B cell (primary cell): ENCODE measurements around the gene FALEC. TPM values are rescaled to one million over a fixed set of nuclear protein-coding genes. Genes with fewer than 3 reads are reported as not detected.
A peak's percentile ranks its signal among the peaks of the same experiment; 100 is the strongest.

ENCODE experiments used
- ATAC-seq: fragments of 200-7000 bp; cut with Tn5 transposase; one replicate; pipeline ENCODE4 v1.10.0; 2021; ENCODE audit warnings: low read depth, mild to moderate bottlenecking, moderate number of reproducible peaks, moderate library complexity
- CTCF ChIA-PET: fragments of 350-600 bp; sonication (Branson Sonifier 250); formaldehyde crosslinking; loops from one replicate; lab custom pipeline; 2021; ENCODE audit warnings: antibody characterized with exemption, inconsistent platforms; lab: Charles Lee
- POLR2A ChIA-PET: fragments of 350-600 bp; sonication (Branson Sonifier 250); formaldehyde crosslinking; loops from one replicate; lab custom pipeline; 2021; ENCODE audit warnings: antibody characterized with exemption; lab: Charles Lee
- DNase-seq: peaks from one replicate; pipeline ENCODE4 v3.0.0; 2013
- H2AFZ ChIP-seq: 2 replicates; pipeline ENCODE4 v1.6.1; 2012; ENCODE audit warnings: mild to moderate bottlenecking, low read depth, low read length; ENCODE audit not compliant: insufficient read depth, poor library complexity, severe bottlenecking
- H3K27ac ChIP-seq, 2 donors: 1 replicate in 1 of 2; 2 replicates in 1 of 2; pipeline ENCODE4 v1.5.1; 2012 to 2013; ENCODE audit warnings: low read length in 2 of 2, mild to moderate bottlenecking in 2 of 2, moderate library complexity in 1 of 2
- H3K27me3 ChIP-seq, 4 experiments: fragments of 200-600 bp in 1 of 4; sonication (generic) in 1 of 4; replicated peaks in 1 of 4; 1 replicate in 2 of 4; 2 replicates in 2 of 4; pipeline versions ENCODE4 v1.6.1 to v1.7.0; 2013 to 2016; ENCODE audit warnings: low read length in 3 of 4, mild to moderate bottlenecking in 2 of 4, mixed read lengths in 1 of 4, moderate library complexity in 1 of 4; ENCODE audit not compliant: insufficient read depth in 4 of 4, control insufficient read depth in 3 of 4; ENCODE audit errors: control extremely low read depth in 1 of 4
- H3K36me3 ChIP-seq, 2 experiments: replicated peaks in 1 of 2; 1 replicate in 1 of 2; 2 replicates in 1 of 2; pipeline versions ENCODE4 v1.6.1 to v1.7.1; 2013; ENCODE audit warnings: low read length in 1 of 2; ENCODE audit not compliant: insufficient read depth in 2 of 2, control insufficient read depth in 1 of 2; ENCODE audit errors: control extremely low read depth in 1 of 2, extremely low read depth in 1 of 2
- H3K4me1 ChIP-seq, 2 donors: fragments of 200-600 bp in 1 of 2; sonication (generic) in 1 of 2; 1 replicate in 1 of 2; 2 replicates in 1 of 2; pipeline versions ENCODE4 v1.5.1 to v1.6.1; 2013 to 2017; ENCODE audit warnings: low read length in 2 of 2; ENCODE audit not compliant: control insufficient read depth in 2 of 2, insufficient read depth in 2 of 2
- H3K4me2 ChIP-seq: replicated peaks from 2 replicates; pipeline ENCODE3; 2012; ENCODE audit warnings: mild to moderate bottlenecking, low read depth, low read length; ENCODE audit not compliant: poor library complexity, severe bottlenecking
- H3K4me3 ChIP-seq, 5 experiments: fragments of 200-600 bp in 1 of 5; sonication (generic) in 1 of 5; 1 replicate in 3 of 5; 2 replicates in 2 of 5; pipeline versions ENCODE4 v1.5.1 to v1.7.0; 2011 to 2016; ENCODE audit warnings: low read length in 4 of 5, mild to moderate bottlenecking in 4 of 5, low read depth in 2 of 5, control low read depth in 1 of 5, moderate library complexity in 1 of 5; ENCODE audit not compliant: insufficient read depth in 1 of 5; ENCODE audit errors: control extremely low read depth in 1 of 5, extremely low read depth in 1 of 5
- H3K79me2 ChIP-seq: fragments of 200-600 bp; sonication (generic); one replicate; pipeline ENCODE4 v1.6.0; 2016; ENCODE audit warnings: low read length; ENCODE audit not compliant: control insufficient read depth, insufficient read depth
- H3K9ac ChIP-seq: fragments of 200-600 bp; sonication (generic); 2 replicates; pipeline ENCODE4 v1.6.1; 2017; ENCODE audit warnings: mild to moderate bottlenecking, low read length, moderate library complexity
- H3K9me3 ChIP-seq, 3 donors: one replicate each; pipeline versions ENCODE4 v1.6.1 to v1.7.1; 2013; ENCODE audit warnings: low read length in 2 of 3; ENCODE audit not compliant: control insufficient read depth in 2 of 3, insufficient read depth in 1 of 3; ENCODE audit errors: control extremely low read depth in 1 of 3
- H4K20me1 ChIP-seq: 2 replicates; pipeline ENCODE4 v1.6.0; 2012; ENCODE audit warnings: mild to moderate bottlenecking, low read length; ENCODE audit not compliant: insufficient read depth, control insufficient read depth, poor library complexity, severe bottlenecking
- H3K27ac Mint-ChIP-seq: one replicate; pipeline ENCODE4 v1.8.0; 2021; ENCODE audit warnings: mixed read lengths
- H3K27me3 Mint-ChIP-seq: one replicate; pipeline ENCODE4 v1.8.0; 2021; ENCODE audit warnings: mixed read lengths
- H3K4me1 Mint-ChIP-seq: one replicate; pipeline ENCODE4 v1.8.0; 2021; ENCODE audit warnings: mixed read lengths
- H3K4me3 Mint-ChIP-seq: one replicate; pipeline ENCODE4 v1.8.0; 2021; ENCODE audit warnings: mixed read lengths
- H3K9me3 Mint-ChIP-seq: one replicate; pipeline ENCODE4 v1.8.0; 2022; ENCODE audit warnings: mixed read lengths; ENCODE audit not compliant: insufficient read depth
- EZH2 ChIP-seq: IDR thresholded peaks from 2 replicates; pipeline ENCODE4 v1.6.1; 2012; ENCODE audit warnings: borderline replicate concordance, low read depth, mild to moderate bottlenecking, moderate library complexity, low read length; ENCODE audit not compliant: insufficient read depth, poor library complexity, severe bottlenecking
- WGBS: methylation state at CpG from one replicate; pipeline ENCODE4 v1.1.5; 2013; ENCODE audit warnings: missing lambda C conversion rate; ENCODE audit not compliant: insufficient coverage; 5-methylcytosine and 5-hydroxymethylcytosine counted together
- intact Hi-C: fragments of 100-400 bp; cut with micrococcal nuclease; formaldehyde crosslinking; loops from one replicate; pipeline ENCODE4 v1.10.0; 2022
- polyA plus RNA-seq: library from polyadenylated mRNA; depleted of rRNA; stranded (reverse); fragments of >200 nt; gene quantifications from 2 replicates; pipeline ENCODE4 v1.2.3, GENCODE V29; 2012
- total RNA-seq, 2 donors: library from RNA; stranded (reverse); fragments of 120-200 nt in 1 of 2; gene quantifications; 1 replicate in 1 of 2; 2 replicates in 1 of 2; pipeline versions ENCODE4 v1.2.3 to v1.2.4, GENCODE V29; 2013 to 2022
- TF ChIP-seq, protein P1 (sequence below): fragments of 200-600 bp; IDR thresholded peaks from one replicate; pipeline ENCODE4 v1.8.0; 2022; ENCODE audit warnings: antibody characterized with exemption, mild to moderate bottlenecking

The FALEC gene
- total and polyA plus RNA-seq, 2 donors (not counting 1 experiment from before 2014, with no cell fraction given) = 1.1 to 2.6 TPM

DNA sequence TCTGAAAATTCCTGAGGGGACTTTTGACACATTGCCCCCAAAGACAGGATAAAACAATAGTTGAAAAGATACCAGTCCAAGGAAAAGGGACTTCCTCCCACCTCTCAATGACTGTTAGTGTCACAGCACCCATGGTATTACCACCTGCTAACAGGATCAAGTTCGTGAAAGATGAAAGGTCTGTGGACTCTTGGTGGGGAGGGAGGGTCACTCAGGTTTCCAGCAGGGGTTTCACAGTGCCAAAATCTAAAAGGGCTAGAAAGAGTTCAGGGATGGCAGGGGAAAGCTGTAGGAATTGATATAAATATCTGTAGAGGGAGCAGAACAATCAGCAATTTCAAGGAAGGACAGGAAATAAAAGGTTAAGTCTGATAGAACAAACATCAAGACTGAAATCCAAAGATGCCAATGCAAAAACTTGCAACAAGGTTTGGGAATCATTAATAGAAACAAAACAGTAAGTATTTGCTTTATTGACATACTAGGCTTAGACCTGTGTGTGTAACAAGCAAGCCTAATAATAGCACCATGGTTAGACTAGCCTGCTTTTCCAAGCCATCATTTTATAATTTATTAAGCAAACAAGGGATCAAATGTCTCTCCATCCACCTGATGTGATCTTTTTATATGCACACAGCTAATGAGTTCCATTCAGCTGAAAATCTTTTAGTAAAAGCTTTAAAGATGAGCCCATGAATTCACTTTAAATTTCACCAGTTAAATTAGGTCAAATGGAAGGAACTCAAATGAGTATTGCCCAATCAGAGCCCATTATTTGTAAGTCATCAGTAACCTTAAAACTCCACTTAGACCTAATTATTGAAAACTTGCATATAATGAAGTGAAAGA lies 60.2 kb downstream of the FALEC start:
- CTCF ChIA-PET = interaction anchor here (1.2 to 19.2 kb wide), 3 partner anchors 14 to 172 kb away, joined by 5 to 497 read pairs (median 157); no protein-coding TSS in a partner anchor
- Histone ChIP-seq H3K27ac (peak overlapping the region in 1 of 2 donors; percentile 97), H3K36me3 (peaks cover 1 to 73% of the 10 kb centered on the region in 2 experiments), H2AFZ (no peak overlapping the region), H3K4me3 (peak overlapping the region; percentile 76 to 100 (median 98)), H3K9ac (peak overlapping the region; percentile 94), H4K20me1 (peaks cover 69% of the 10 kb centered on the region), H3K4me2 (peak overlapping the region; percentile 86), H3K79me2 (peaks cover 95% of the 10 kb centered on the region), H3K9me3 (no peaks in the 10 kb centered on the region), H3K27me3 (no peaks in the 10 kb centered on the region), H3K4me1 (peaks cover 63 to 69% of the 10 kb centered on the region in 2 donors)
- H3K27me3 Mint-ChIP-seq = no peaks in the 10 kb centered on the region
- peak overlapping the region; percentile 99 for H3K4me3 Mint-ChIP-seq
- POLR2A ChIA-PET = interaction anchor here (0.9 to 11.2 kb wide), 2 partner anchors 11 to 40 kb away, joined by 4 to 371 read pairs; no protein-coding TSS in a partner anchor
- no peak for ATAC-seq
- H3K4me1 Mint-ChIP-seq = peaks cover 65% of the 10 kb centered on the region
- no peak for DNase-seq
- intact Hi-C loops = loop anchor here (1.0 kb wide), 1 partner anchor 36 kb away; no protein-coding TSS in a partner anchor
- TF ChIP-seq, protein P1, sequence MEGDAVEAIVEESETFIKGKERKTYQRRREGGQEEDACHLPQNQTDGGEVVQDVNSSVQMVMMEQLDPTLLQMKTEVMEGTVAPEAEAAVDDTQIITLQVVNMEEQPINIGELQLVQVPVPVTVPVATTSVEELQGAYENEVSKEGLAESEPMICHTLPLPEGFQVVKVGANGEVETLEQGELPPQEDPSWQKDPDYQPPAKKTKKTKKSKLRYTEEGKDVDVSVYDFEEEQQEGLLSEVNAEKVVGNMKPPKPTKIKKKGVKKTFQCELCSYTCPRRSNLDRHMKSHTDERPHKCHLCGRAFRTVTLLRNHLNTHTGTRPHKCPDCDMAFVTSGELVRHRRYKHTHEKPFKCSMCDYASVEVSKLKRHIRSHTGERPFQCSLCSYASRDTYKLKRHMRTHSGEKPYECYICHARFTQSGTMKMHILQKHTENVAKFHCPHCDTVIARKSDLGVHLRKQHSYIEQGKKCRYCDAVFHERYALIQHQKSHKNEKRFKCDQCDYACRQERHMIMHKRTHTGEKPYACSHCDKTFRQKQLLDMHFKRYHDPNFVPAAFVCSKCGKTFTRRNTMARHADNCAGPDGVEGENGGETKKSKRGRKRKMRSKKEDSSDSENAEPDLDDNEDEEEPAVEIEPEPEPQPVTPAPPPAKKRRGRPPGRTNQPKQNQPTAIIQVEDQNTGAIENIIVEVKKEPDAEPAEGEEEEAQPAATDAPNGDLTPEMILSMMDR = no peak
- TF ChIP-seq EZH2 = no peak
- peak overlapping the region; percentile 83 for H3K27ac Mint-ChIP-seq
- H3K9me3 Mint-ChIP-seq = no peaks in the 10 kb centered on the region
- WGBS = 13% methylated on average over 1 of the region's 1 CpG
